HG03066 (cell line): ENCODE results near the gene CSF2RB.

ENCODE experiments used
- ATAC-seq: cut with Tn5 transposase; IDR thresholded peaks from one replicate; pipeline ENCODE4 v1.9.1; 2021; ENCODE audit warnings: low read depth; ENCODE audit not compliant: unreplicated experiment

Gene CSF2RB

GRCh38 chr22:36918586-36919284 lies 5.3 kb downstream of the CSF2RB start:
- ATAC-seq, result no peak

GRCh38 chr22:36921309-36922104 lies 8.1 kb downstream of the CSF2RB start:
- ATAC-seq, result no peak

- ATAC-seq, result no peak
Observed at GRCh38 chr22:36922105-36922608, 8.7 kb downstream of the CSF2RB start.

GRCh38 chr22:36922711-36923110 lies 9.3 kb downstream of the CSF2RB start:
- ATAC-seq, result no peak

GRCh38 chr22:36923131-36923788 lies 9.8 kb downstream of the CSF2RB start:
- no peak for ATAC-seq

- ATAC-seq, result no peak
Observed at GRCh38 chr22:36924151-36924698, 10.8 kb downstream of the CSF2RB start.

GRCh38 chr22:36925388-36926290 lies 12.2 kb downstream of the CSF2RB start:
- ATAC-seq, result no peak

GRCh38 chr22:36926309-36926708 lies 12.9 kb downstream of the CSF2RB start:
- no peak for ATAC-seq

- ATAC-seq, result no peak
Observed at GRCh38 chr22:36926721-36927435, 13.4 kb downstream of the CSF2RB start.

- no peak for ATAC-seq
Observed at GRCh38 chr22:36927671-36928070, 14.2 kb downstream of the CSF2RB start.

GRCh38 chr22:36928196-36928595 lies 14.8 kb downstream of the CSF2RB start:
- ATAC-seq, result no peak

GRCh38 chr22:36928786-36929535 lies 15.5 kb downstream of the CSF2RB start:
- no peak for ATAC-seq

GRCh38 chr22:36929621-36930020 lies 16.2 kb downstream of the CSF2RB start:
- no peak for ATAC-seq

GRCh38 chr22:36930041-36930935 lies 16.9 kb downstream of the CSF2RB start:
- ATAC-seq, result no peak

GRCh38 chr22:36931446-36931845 lies 18.0 kb downstream of the CSF2RB start:
- no peak for ATAC-seq

GRCh38 chr22:36933629-36934417 lies 20.4 kb downstream of the CSF2RB start:
- ATAC-seq, result no peak
